CD14-positive monocyte (primary cell): Measurements from ENCODE around the gene PLD1. TPM values are rescaled to one million over a fixed set of nuclear protein-coding genes. Genes with fewer than 3 reads are reported as not detected.

ENCODE experiments used
- DNase-seq, 3 donors: peaks; one replicate each; pipeline ENCODE4 v3.0.0-alpha.2; 2011 to 2022
- H2AFZ ChIP-seq: 2 replicates; pipeline ENCODE4 v1.6.0; 2012; ENCODE audit warnings: mild to moderate bottlenecking, low read depth, low read length, inconsistent platforms; ENCODE audit not compliant: insufficient read depth, poor library complexity, severe bottlenecking
- H3K27ac ChIP-seq, 2 donors: 1 replicate in 1 of 2; 2 replicates in 1 of 2; pipeline ENCODE4 v1.5.1; 2012 to 2013; ENCODE audit warnings: low read length in 2 of 2, control low read depth in 1 of 2, inconsistent platforms in 1 of 2, low read depth in 1 of 2, mild to moderate bottlenecking in 1 of 2
- H3K27me3 ChIP-seq, 2 donors: one replicate each; pipeline versions ENCODE4 v1.6.0 to v1.6.1; 2011 to 2013; ENCODE audit warnings: low read length in 2 of 2; ENCODE audit not compliant: control insufficient read depth in 2 of 2, insufficient read depth in 2 of 2
- H3K36me3 ChIP-seq, 2 donors: replicated peaks in 1 of 2; 1 replicate in 1 of 2; 2 replicates in 1 of 2; pipeline versions ENCODE4 v1.5.1 to v1.6.1; 2012 to 2013; ENCODE audit warnings: low read length in 2 of 2, control low read depth in 1 of 2, inconsistent platforms in 1 of 2, mild to moderate bottlenecking in 1 of 2; ENCODE audit not compliant: insufficient read depth in 2 of 2, control insufficient read depth in 1 of 2
- H3K4me1 ChIP-seq, 2 donors: 1 replicate in 1 of 2; 2 replicates in 1 of 2; pipeline versions ENCODE4 v1.5.1 to v1.6.1; 2012 to 2013; ENCODE audit warnings: low read length in 2 of 2, control low read depth in 1 of 2, inconsistent platforms in 1 of 2, mild to moderate bottlenecking in 1 of 2, moderate library complexity in 1 of 2; ENCODE audit not compliant: insufficient read depth in 2 of 2, control insufficient read depth in 1 of 2
- H3K4me2 ChIP-seq: replicated peaks from 2 replicates; pipeline ENCODE3; 2012; ENCODE audit warnings: low read length, moderate library complexity, mild to moderate bottlenecking; ENCODE audit not compliant: poor library complexity, severe bottlenecking; ENCODE audit errors: extremely low read depth
- H3K4me3 ChIP-seq, 3 experiments: fragments of 200-600 bp in 1 of 3; sonication (generic) in 1 of 3; replicated peaks in 1 of 3; 1 replicate in 2 of 3; 2 replicates in 1 of 3; pipeline ENCODE4 v1.5.1; 2011 to 2013; ENCODE audit warnings: low read length in 3 of 3, mild to moderate bottlenecking in 3 of 3, control low read depth in 2 of 3, low read depth in 2 of 3, inconsistent platforms in 1 of 3, moderate library complexity in 1 of 3
- H3K79me2 ChIP-seq: 2 replicates; pipeline ENCODE4 v1.6.0; 2012; ENCODE audit warnings: mild to moderate bottlenecking, control low read depth, inconsistent platforms, low read length, moderate library complexity; ENCODE audit not compliant: insufficient read depth
- H3K9ac ChIP-seq: 2 replicates; pipeline ENCODE4 v1.6.0; 2017; ENCODE audit warnings: low read length, mild to moderate bottlenecking; ENCODE audit not compliant: insufficient read depth, poor library complexity, severe bottlenecking
- H3K9me3 ChIP-seq, 2 donors: replicated peaks in 1 of 2; 1 replicate in 1 of 2; 2 replicates in 1 of 2; pipeline versions ENCODE4 v1.5.1 to v1.6.1; 2012 to 2013; ENCODE audit warnings: low read length in 2 of 2, control low read depth in 1 of 2; ENCODE audit not compliant: control insufficient read depth in 1 of 2, insufficient read depth in 1 of 2
- H4K20me1 ChIP-seq: 2 replicates; pipeline ENCODE4 v1.6.0; 2012; ENCODE audit warnings: mild to moderate bottlenecking, low read length, control low read depth, moderate library complexity; ENCODE audit not compliant: insufficient read depth
- H3K27ac Mint-ChIP-seq, 7 donors: one replicate each; pipeline ENCODE4 v1.8.0; 2020; ENCODE audit warnings: mild to moderate bottlenecking in 7 of 7, mixed read lengths in 7 of 7, moderate library complexity in 6 of 7, inconsistent platforms in 2 of 7
- H3K27me3 Mint-ChIP-seq, 3 donors: one replicate each; pipeline ENCODE4 v1.8.0; 2021 to 2022; ENCODE audit warnings: low read depth in 3 of 3, mild to moderate bottlenecking in 3 of 3, mixed read lengths in 3 of 3, moderate library complexity in 3 of 3, inconsistent platforms in 1 of 3
- H3K36me3 Mint-ChIP-seq, 2 donors: one replicate each; pipeline ENCODE4 v1.8.0; 2020; ENCODE audit warnings: mixed read lengths in 2 of 2, inconsistent platforms in 1 of 2, mild to moderate bottlenecking in 1 of 2
- H3K4me1 Mint-ChIP-seq: one replicate; pipeline ENCODE4 v1.8.0; 2020; ENCODE audit warnings: mild to moderate bottlenecking, mixed read lengths
- H3K4me3 Mint-ChIP-seq, 2 donors: one replicate each; pipeline ENCODE4 v1.8.0; 2020; ENCODE audit warnings: mild to moderate bottlenecking in 2 of 2, mixed read lengths in 2 of 2, moderate library complexity in 1 of 2
- H3K9me3 Mint-ChIP-seq, 7 donors: one replicate each; pipeline ENCODE4 v1.8.0; 2020 to 2022; ENCODE audit warnings: mixed read lengths in 7 of 7, mild to moderate bottlenecking in 6 of 7, moderate library complexity in 6 of 7, inconsistent platforms in 2 of 7
- WGBS: methylation state at CpG from one replicate; pipeline ENCODE4 v1.1.5; 2013; ENCODE audit warnings: missing lambda C conversion rate; ENCODE audit not compliant: insufficient coverage; 5-methylcytosine and 5-hydroxymethylcytosine counted together
- intact Hi-C, 2 donors: fragments of 100-400 bp; cut with micrococcal nuclease; formaldehyde crosslinking; loops; one replicate each; pipeline versions ENCODE4 v1.15.0 to v1.15.1; 2023
- polyA plus RNA-seq, 3 donors: library from polyadenylated mRNA; depleted of rRNA in 1 of 3; unstranded in 2 of 3; stranded (reverse) in 1 of 3; fragments of 300-500 nt in 2 of 3; fragments of >200 nt in 1 of 3; fragmentation: Illumina TruSeq in 2 of 3; gene quantifications; 1 replicate in 2 of 3; 2 replicates in 1 of 3; pipeline ENCODE4 v1.2.3, GENCODE V29; 2012 to 2021
- TF ChIP-seq, protein P1 (sequence below): fragments of 200-600 bp; IDR thresholded peaks from one replicate; pipeline ENCODE4 v1.8.0; 2022; ENCODE audit warnings: antibody characterized with exemption, mild to moderate bottlenecking

Gene PLD1
- polyA plus RNA-seq, 3 donors, result 5.1 to 7.9 (median 5.8) TPM

DNA sequence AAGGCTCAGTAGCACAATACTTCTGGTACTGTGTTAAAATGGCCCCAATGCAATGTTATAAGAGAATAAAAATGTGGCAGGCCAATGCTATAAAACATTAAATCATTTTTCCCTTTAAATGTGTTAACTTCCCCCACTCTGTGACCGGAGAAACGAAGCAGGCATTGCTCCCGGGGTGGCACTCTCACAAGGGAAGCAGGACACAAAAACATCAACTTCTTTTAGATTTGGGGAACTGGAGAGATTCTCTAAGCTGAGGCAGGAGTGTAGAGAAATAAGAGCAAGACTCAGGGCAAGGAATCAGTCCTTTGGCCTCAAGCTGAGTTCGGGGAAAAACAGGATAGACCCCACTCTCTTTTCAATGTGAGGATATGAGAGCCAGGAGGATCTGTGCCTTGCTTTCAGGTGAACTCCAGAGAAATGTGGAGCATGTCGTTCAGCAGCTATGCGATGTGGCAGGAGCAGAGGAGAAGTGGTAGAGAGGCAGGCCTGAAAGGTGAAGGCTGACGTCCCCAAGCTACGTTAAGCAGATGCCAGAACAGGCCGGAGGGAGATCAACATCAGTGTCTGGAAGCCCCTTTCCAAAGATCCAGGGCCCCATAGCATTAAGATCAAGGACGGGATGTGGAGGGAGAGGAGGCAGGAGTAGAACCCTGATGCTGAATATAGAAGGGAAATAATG, 160.2 kb downstream of the PLD1 start:
- H3K4me2 ChIP-seq, result no peak overlapping the region
- TF ChIP-seq, protein P1, sequence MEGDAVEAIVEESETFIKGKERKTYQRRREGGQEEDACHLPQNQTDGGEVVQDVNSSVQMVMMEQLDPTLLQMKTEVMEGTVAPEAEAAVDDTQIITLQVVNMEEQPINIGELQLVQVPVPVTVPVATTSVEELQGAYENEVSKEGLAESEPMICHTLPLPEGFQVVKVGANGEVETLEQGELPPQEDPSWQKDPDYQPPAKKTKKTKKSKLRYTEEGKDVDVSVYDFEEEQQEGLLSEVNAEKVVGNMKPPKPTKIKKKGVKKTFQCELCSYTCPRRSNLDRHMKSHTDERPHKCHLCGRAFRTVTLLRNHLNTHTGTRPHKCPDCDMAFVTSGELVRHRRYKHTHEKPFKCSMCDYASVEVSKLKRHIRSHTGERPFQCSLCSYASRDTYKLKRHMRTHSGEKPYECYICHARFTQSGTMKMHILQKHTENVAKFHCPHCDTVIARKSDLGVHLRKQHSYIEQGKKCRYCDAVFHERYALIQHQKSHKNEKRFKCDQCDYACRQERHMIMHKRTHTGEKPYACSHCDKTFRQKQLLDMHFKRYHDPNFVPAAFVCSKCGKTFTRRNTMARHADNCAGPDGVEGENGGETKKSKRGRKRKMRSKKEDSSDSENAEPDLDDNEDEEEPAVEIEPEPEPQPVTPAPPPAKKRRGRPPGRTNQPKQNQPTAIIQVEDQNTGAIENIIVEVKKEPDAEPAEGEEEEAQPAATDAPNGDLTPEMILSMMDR, result no peak
- Mint-ChIP-seq H3K4me3 (peak overlapping the region; percentile 40 to 55), H3K27ac (peak overlapping the region in 5 of 7 donors; percentile 24 to 80 (median 65)), H3K9me3 (peaks cover 0 to 3% (median 0%) of the 10 kb centered on the region in 7 donors), H3K27me3 (no peaks in the 10 kb centered on the region), H3K36me3 (peaks cover 32 to 35% of the 10 kb centered on the region in 2 donors), H3K4me1 (peaks cover 14% of the 10 kb centered on the region)
- H3K27me3 ChIP-seq, result no peaks in the 10 kb centered on the region
- WGBS, result 93% methylated on average over 4 of the region's 10 CpGs
- H3K79me2 ChIP-seq, result no peaks in the 10 kb centered on the region
- peaks cover 6 to 44% of the 10 kb centered on the region in 2 donors for H3K36me3 ChIP-seq
- H4K20me1 ChIP-seq, result no peaks in the 10 kb centered on the region
- H2AFZ ChIP-seq, result no peak overlapping the region
- H3K4me1 ChIP-seq, result peaks cover 0 to 3% of the 10 kb centered on the region in 2 donors
- no peak overlapping the region for H3K4me3 ChIP-seq
- no peaks in the 10 kb centered on the region for H3K9me3 ChIP-seq
- intact Hi-C loops, result loop anchor here in 1 of 2 donors (10.0 kb wide), 1 partner anchor 185 kb away; no protein-coding TSS in a partner anchor
- DNase-seq, result no peak
- no peak overlapping the region for H3K9ac ChIP-seq
- H3K27ac ChIP-seq, result peak overlapping the region in 1 of 2 donors; percentile 58

DNA sequence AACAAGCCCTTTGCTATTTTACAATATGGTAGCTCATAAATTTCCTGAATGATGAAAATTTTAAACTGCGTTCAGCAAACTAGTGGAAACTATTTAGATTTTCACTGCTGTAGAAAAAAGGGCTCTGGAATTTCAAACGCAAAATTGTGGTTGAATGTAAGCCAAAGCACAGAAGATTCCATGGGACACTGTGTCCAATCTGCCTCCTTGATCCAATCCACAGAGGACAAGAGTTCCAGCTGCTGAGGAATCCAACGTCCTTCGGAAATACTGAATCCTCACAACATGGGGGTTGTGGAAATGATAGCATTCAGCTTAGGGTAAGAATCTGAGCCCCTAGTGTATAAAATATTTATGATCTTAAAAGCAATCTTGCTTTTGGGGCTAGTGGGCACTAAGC, 161.0 kb downstream of the PLD1 start:
- peaks cover 10 to 44% of the 10 kb centered on the region in 2 donors for H3K36me3 ChIP-seq
- H3K27ac Mint-ChIP-seq, result no peak overlapping the region
- peaks cover 34 to 36% of the 10 kb centered on the region in 2 donors for H3K36me3 Mint-ChIP-seq
- H3K4me2 ChIP-seq, result no peak overlapping the region
- no peak overlapping the region for H3K4me3 ChIP-seq
- H3K4me1 Mint-ChIP-seq, result peaks cover 14% of the 10 kb centered on the region
- DNase-seq, result no peak
- no peaks in the 10 kb centered on the region for H3K79me2 ChIP-seq
- 100% methylated on average over 2 of the region's 4 CpGs for WGBS
- no peaks in the 10 kb centered on the region for H4K20me1 ChIP-seq
- intact Hi-C loops, result loop anchor here in 1 of 2 donors (10.0 kb wide), 1 partner anchor 186 kb away; no protein-coding TSS in a partner anchor
- H3K27ac ChIP-seq, result no peak overlapping the region
- peaks cover 0 to 3% of the 10 kb centered on the region in 2 donors for H3K4me1 ChIP-seq
- no peaks in the 10 kb centered on the region for H3K27me3 ChIP-seq
- H3K9me3 Mint-ChIP-seq, result peaks cover 0 to 3% (median 0%) of the 10 kb centered on the region in 7 donors
- TF ChIP-seq, protein P1, result no peak
- H3K4me3 Mint-ChIP-seq, result no peak overlapping the region
- H3K9me3 ChIP-seq, result no peaks in the 10 kb centered on the region
- H2AFZ ChIP-seq, result no peak overlapping the region
- H3K27me3 Mint-ChIP-seq, result no peaks in the 10 kb centered on the region
- no peak overlapping the region for H3K9ac ChIP-seq
